ENCODE data around the gene GALNT9. TPM values are rescaled to one million over a fixed set of nuclear protein-coding genes. Genes with fewer than 3 reads are reported as not detected.

Gene GALNT9
- total RNA-seq, 4 donors from 2014 or later: 0.13 TPM; not detected in 3

DNA sequence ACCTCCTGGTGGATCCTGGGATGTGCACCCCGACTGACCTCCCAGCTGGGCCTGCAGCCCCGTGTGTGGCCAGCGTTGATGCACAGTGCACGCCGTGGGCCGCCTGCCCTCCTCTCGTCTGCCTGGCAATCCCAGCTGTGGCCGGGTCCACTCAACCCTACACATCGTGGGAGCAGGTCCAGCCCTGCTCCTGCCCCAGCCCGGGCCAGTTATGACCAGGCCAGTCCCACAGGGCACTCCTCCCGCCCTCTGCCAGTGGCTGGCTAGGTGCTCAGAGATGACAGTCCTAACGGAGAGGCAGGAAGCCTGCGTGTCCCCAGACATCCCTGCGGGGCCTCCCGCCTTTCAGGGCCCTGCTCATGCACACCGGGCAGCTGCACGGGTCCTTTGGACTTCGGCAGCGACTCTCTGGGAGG is 10.8 kb downstream of the GALNT9 start:
- no peak overlapping the region for H3K4me3 ChIP-seq (ENCODE audit: low read depth, poor library complexity, severe bottlenecking)
- 81 to 83% methylated on average over 12 to 15 of the region's 19 CpGs for WGBS, 2 donors
- DNase-seq (ENCODE audit: low spot score in 2 of 2): no peak
- TF ChIP-seq, protein P1, sequence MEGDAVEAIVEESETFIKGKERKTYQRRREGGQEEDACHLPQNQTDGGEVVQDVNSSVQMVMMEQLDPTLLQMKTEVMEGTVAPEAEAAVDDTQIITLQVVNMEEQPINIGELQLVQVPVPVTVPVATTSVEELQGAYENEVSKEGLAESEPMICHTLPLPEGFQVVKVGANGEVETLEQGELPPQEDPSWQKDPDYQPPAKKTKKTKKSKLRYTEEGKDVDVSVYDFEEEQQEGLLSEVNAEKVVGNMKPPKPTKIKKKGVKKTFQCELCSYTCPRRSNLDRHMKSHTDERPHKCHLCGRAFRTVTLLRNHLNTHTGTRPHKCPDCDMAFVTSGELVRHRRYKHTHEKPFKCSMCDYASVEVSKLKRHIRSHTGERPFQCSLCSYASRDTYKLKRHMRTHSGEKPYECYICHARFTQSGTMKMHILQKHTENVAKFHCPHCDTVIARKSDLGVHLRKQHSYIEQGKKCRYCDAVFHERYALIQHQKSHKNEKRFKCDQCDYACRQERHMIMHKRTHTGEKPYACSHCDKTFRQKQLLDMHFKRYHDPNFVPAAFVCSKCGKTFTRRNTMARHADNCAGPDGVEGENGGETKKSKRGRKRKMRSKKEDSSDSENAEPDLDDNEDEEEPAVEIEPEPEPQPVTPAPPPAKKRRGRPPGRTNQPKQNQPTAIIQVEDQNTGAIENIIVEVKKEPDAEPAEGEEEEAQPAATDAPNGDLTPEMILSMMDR (IDR thresholded peaks at IDR 0.05): no peak
- TF ChIP-seq POLR2A (IDR thresholded peaks at IDR 0.05): no peak
- intact Hi-C loops (cut with DNase I; ENCODE audit: low total_unique reads): no loop called here

DNA sequence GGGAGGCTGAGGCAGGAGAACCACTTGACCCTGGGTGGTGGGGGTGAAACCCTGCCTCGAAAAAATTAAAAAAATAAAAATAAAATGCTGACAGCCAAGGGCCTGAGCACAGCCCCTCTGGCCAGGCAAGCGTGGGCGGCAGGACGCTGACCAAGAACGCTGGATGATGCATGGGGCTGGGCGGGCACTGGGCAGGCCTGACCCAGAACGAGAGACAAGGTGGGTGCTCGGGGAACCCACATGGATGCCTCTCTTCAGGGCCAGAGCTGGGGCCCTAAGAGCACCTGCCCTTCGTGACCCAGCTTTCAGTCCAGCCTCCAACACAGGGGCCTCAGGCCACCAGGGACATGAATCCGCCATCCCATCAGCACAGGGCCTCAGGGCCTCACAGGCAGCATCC is 11.3 kb downstream of the GALNT9 start:
- no peak overlapping the region for H3K4me3 ChIP-seq (ENCODE audit: low read depth, poor library complexity, severe bottlenecking)
- TF ChIP-seq, protein P1 (IDR thresholded peaks at IDR 0.05): no peak
- no peak for TF ChIP-seq POLR2A (IDR thresholded peaks at IDR 0.05)
- DNase-seq (ENCODE audit: low spot score in 2 of 2): no peak
- intact Hi-C loops (cut with DNase I; ENCODE audit: low total_unique reads): no loop called here
- WGBS, 2 donors: 89 to 91% methylated on average over 10 of the region's 10 CpGs

DNA sequence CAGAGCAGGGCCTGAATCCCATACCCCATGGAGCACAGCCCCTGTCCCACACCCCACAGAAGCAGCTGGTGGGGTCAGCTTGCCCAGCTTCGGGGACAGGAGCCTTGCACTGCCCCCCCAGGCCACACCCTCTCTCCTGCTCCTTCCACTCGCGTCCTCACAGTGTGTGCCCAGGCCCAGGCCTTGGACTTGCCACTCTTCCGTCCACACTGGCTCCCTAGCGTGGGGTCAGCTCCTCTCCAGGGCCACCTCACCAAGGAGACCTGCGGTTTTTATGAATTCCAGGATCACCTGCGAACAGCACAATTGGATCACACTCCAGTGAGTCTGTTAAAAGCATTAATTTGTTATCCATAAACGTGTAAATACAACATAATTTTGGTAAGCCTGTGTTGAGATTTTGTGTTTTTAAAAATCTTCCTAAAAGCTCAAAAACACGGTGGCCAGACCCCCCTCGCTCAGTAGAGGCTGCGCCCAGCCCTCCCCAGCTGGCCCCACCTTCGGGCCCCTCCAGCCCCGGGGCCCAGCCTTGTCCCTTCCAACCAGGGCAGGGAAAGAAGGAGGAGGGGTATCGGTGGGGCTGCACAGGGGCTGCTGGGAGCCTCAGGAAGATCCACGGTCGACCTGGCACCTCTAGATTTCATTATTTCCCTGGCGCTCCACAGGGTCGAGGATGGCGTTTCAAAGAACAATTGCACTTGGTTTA is 12.0 kb downstream of the GALNT9 start:
- intact Hi-C loops (cut with DNase I; ENCODE audit: low total_unique reads): no loop called here
- DNase-seq (ENCODE audit: low spot score in 2 of 2): no peak
- no peak for TF ChIP-seq POLR2A (IDR thresholded peaks at IDR 0.05)
- TF ChIP-seq, protein P1 (IDR thresholded peaks at IDR 0.05): no peak
- 76 to 79% methylated on average over 19 of the region's 19 CpGs for WGBS, 2 donors
- no peak overlapping the region for H3K4me3 ChIP-seq (ENCODE audit: low read depth, poor library complexity, severe bottlenecking)

DNA sequence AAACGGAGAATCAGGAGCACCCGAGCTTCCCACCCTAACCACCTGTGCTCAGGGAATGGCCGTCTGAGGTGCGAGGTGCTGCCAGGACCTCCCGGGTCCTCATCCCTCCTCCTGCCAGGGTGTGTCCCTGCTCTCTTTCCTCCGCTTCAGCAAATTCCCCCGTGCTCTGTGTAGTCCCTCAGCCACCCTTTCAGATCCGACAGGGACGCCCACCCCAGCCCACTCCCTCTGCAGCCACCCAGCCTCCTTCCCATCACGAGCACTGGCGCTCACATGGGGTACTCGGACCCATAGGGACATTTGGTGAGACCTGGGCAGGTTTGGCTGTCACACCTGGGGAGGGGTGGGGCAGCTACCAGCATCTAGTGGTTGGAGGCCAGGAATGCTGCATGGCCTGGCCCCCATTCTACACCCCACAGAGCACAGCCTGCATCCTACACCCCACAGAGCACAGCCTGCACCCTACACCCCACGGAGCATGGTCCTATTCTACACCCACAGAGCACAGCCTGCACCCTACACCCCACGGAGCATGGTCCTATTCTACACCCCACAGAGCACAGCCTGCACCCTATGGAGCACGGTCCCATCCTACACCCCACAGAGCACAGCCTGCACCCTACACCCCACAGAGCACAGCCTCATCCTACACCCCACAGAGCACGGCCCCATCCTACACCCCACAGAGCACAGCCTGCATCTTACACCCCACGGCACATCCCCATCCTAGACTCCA is 12.7 kb downstream of the GALNT9 start:
- no peak overlapping the region for H3K4me3 ChIP-seq (ENCODE audit: low read depth, poor library complexity, severe bottlenecking)
- no peak for DNase-seq (ENCODE audit: low spot score in 2 of 2)
- no peak for TF ChIP-seq POLR2A (IDR thresholded peaks at IDR 0.05)
- TF ChIP-seq, protein P1 (IDR thresholded peaks at IDR 0.05): no peak
- 55 to 65% methylated on average over 17 of the region's 17 CpGs for WGBS, 2 donors
- intact Hi-C loops (cut with DNase I; ENCODE audit: low total_unique reads): no loop called here

- 62 to 70% methylated on average over 17 to 20 of the region's 20 CpGs for WGBS, 2 donors
- intact Hi-C loops (cut with DNase I; ENCODE audit: low total_unique reads): no loop called here
- no peak for TF ChIP-seq POLR2A (IDR thresholded peaks at IDR 0.05)
- TF ChIP-seq, protein P1 (IDR thresholded peaks at IDR 0.05): no peak
- DNase-seq (ENCODE audit: low spot score in 2 of 2): no peak
- H3K4me3 ChIP-seq (ENCODE audit: low read depth, poor library complexity, severe bottlenecking): no peak overlapping the region
These were observed 13.4 kb downstream of the GALNT9 start for GRCh38 chr12:132315951-132316350.

Data from lower leg skin (tissue), 4 donors.